Activated naive CD4-positive, alpha-beta T cell treated with anti-CD3 and anti-CD28 coated beads, Interleukin-2, amount 10 ng/mL, durations not matched to agents 7 days and 5 days (primary cell): ENCODE measurements around the gene BAHD1.

ENCODE experiments used
- CTCF ChIA-PET: fragments of 350-600 bp; sonication (Branson Sonifier 250); formaldehyde crosslinking; loops from one replicate; lab custom pipeline; 2021; ENCODE audit warnings: antibody characterized with exemption; lab: Charles Lee
- DNase-seq: peaks from one replicate; pipeline ENCODE4 v3.0.0-alpha.2; 2020
- H3K27ac Mint-ChIP-seq: one replicate; pipeline ENCODE4 v1.8.0; 2021; ENCODE audit warnings: mild to moderate bottlenecking, moderate library complexity, mixed read lengths
- H3K27me3 Mint-ChIP-seq: one replicate; pipeline ENCODE4 v1.8.0; 2021; ENCODE audit warnings: mild to moderate bottlenecking, mixed read lengths
- H3K36me3 Mint-ChIP-seq: one replicate; pipeline ENCODE4 v1.8.0; 2021; ENCODE audit warnings: mixed read lengths
- H3K4me1 Mint-ChIP-seq: one replicate; pipeline ENCODE4 v1.8.0; 2021; ENCODE audit warnings: mixed read lengths
- H3K4me3 Mint-ChIP-seq: one replicate; pipeline ENCODE4 v1.8.0; 2021; ENCODE audit warnings: mild to moderate bottlenecking, moderate library complexity, mixed read lengths
- H3K9me3 Mint-ChIP-seq: one replicate; pipeline ENCODE4 v1.8.0; 2021; ENCODE audit warnings: mixed read lengths

Gene BAHD1

GRCh38 chr15:40435023-40435709 is 5.6 kb upstream of the BAHD1 start:
- CTCF ChIA-PET = interaction anchor here (1.1 kb wide), 1 partner anchor 67 kb away, joined by 3 read pairs; no protein-coding TSS in a partner anchor

GRCh38 chr15:40435710-40436089 is 5.1 kb upstream of the BAHD1 start:
- no peak overlapping the region for H3K27ac Mint-ChIP-seq
- no peaks in the 10 kb centered on the region for H3K36me3 Mint-ChIP-seq
- peaks cover 30% of the 10 kb centered on the region for H3K4me1 Mint-ChIP-seq
- peaks cover 86% of the 10 kb centered on the region for H3K27me3 Mint-ChIP-seq
- CTCF ChIA-PET = interaction anchor here (1.1 kb wide), 1 partner anchor 67 kb away, joined by 3 read pairs; no protein-coding TSS in a partner anchor
- no peak for DNase-seq
- no peaks in the 10 kb centered on the region for H3K9me3 Mint-ChIP-seq
- H3K4me3 Mint-ChIP-seq = peak overlapping the region; percentile 29

More at GRCh38 chr15:40435023-40435709, 5.6 kb upstream of the BAHD1 start:
- Mint-ChIP-seq H3K36me3 (no peaks in the 10 kb centered on the region), H3K4me1 (peaks cover 29% of the 10 kb centered on the region), H3K27ac (peak overlapping the region; percentile 42), H3K27me3 (peaks cover 85% of the 10 kb centered on the region), H3K9me3 (no peaks in the 10 kb centered on the region), H3K4me3 (no peak overlapping the region)
- DNase-seq = no peak

- Mint-ChIP-seq H3K4me1 (peaks cover 30% of the 10 kb centered on the region), H3K27me3 (peaks cover 87% of the 10 kb centered on the region), H3K9me3 (no peaks in the 10 kb centered on the region), H3K4me3 (peak overlapping the region; percentile 38), H3K36me3 (no peaks in the 10 kb centered on the region), H3K27ac (no peak overlapping the region)
- CTCF ChIA-PET = no interaction called here
- peak; percentile 42 for DNase-seq
These were observed 4.4 kb upstream of the BAHD1 start for GRCh38 chr15:40436116-40436891.

- CTCF ChIA-PET = no interaction called here
- Mint-ChIP-seq H3K4me1 (peaks cover 30% of the 10 kb centered on the region), H3K4me3 (no peak overlapping the region), H3K27me3 (peaks cover 90% of the 10 kb centered on the region), H3K27ac (no peak overlapping the region), H3K9me3 (no peaks in the 10 kb centered on the region), H3K36me3 (no peaks in the 10 kb centered on the region)
- no peak for DNase-seq
These were observed 3.6 kb upstream of the BAHD1 start for GRCh38 chr15:40436892-40437751.

GRCh38 chr15:40437752-40438687 is 2.7 kb upstream of the BAHD1 start:
- H3K36me3 Mint-ChIP-seq = peaks cover 6% of the 10 kb centered on the region
- no peak overlapping the region for H3K4me3 Mint-ChIP-seq
- H3K27ac Mint-ChIP-seq = no peak overlapping the region
- no peaks in the 10 kb centered on the region for H3K9me3 Mint-ChIP-seq
- H3K27me3 Mint-ChIP-seq = peaks cover 90% of the 10 kb centered on the region
- peaks cover 38% of the 10 kb centered on the region for H3K4me1 Mint-ChIP-seq
- DNase-seq = no peak
- CTCF ChIA-PET = no interaction called here

- Mint-ChIP-seq H3K27me3 (peaks cover 91% of the 10 kb centered on the region), H3K4me1 (peaks cover 45% of the 10 kb centered on the region)
These were observed 2.0 kb upstream of the BAHD1 start for GRCh38 chr15:40438712-40439111.

GRCh38 chr15:40439461-40439959 is 1.2 kb upstream of the BAHD1 start:
- DNase-seq = no peak
- Mint-ChIP-seq H3K27me3 (peaks cover 84% of the 10 kb centered on the region), H3K36me3 (peaks cover 12% of the 10 kb centered on the region), H3K4me3 (peak overlapping the region; percentile 83), H3K9me3 (no peaks in the 10 kb centered on the region), H3K4me1 (peaks cover 49% of the 10 kb centered on the region), H3K27ac (peak overlapping the region; percentile 15)
- CTCF ChIA-PET = interaction anchor here (0.8 to 1.7 kb wide), 7 partner anchors 9 to 150 kb away, joined by 3 to 8 read pairs (median 3); no protein-coding TSS in a partner anchor

More at GRCh38 chr15:40438712-40439111, 2.0 kb upstream of the BAHD1 start:
- H3K27ac Mint-ChIP-seq = no peak overlapping the region
- CTCF ChIA-PET = interaction anchor here (1.1 to 1.4 kb wide), 2 partner anchors 100 to 101 kb away, joined by 3 to 5 read pairs; no protein-coding TSS in a partner anchor
- peaks cover 9% of the 10 kb centered on the region for H3K36me3 Mint-ChIP-seq
- DNase-seq = no peak
- no peak overlapping the region for H3K4me3 Mint-ChIP-seq
- H3K9me3 Mint-ChIP-seq = no peaks in the 10 kb centered on the region

- CTCF ChIA-PET = interaction anchor here (0.6 to 4.8 kb wide), 9 partner anchors 9 to 150 kb away, joined by 3 to 19 read pairs (median 4); no protein-coding TSS in a partner anchor
- peaks cover 52% of the 10 kb centered on the region for H3K4me1 Mint-ChIP-seq
- H3K27me3 Mint-ChIP-seq = peaks cover 78% of the 10 kb centered on the region
- H3K27ac Mint-ChIP-seq = peak overlapping the region; percentile 25
- H3K9me3 Mint-ChIP-seq = no peaks in the 10 kb centered on the region
- H3K36me3 Mint-ChIP-seq = peaks cover 12% of the 10 kb centered on the region
- DNase-seq = peak; percentile 59
- peak overlapping the region; percentile 83 for H3K4me3 Mint-ChIP-seq
These were observed 602 bp upstream of the BAHD1 start for GRCh38 chr15:40439960-40440742.

- peaks cover 45% of the 10 kb centered on the region for H3K4me1 Mint-ChIP-seq
- peak overlapping the region; percentile 90 for H3K4me3 Mint-ChIP-seq
- H3K27me3 Mint-ChIP-seq = peaks cover 61% of the 10 kb centered on the region
- CTCF ChIA-PET = interaction anchor here (0.8 to 4.8 kb wide), 5 partner anchors 10 to 67 kb away, joined by 3 to 19 read pairs (median 5); no protein-coding TSS in a partner anchor
- H3K27ac Mint-ChIP-seq = peak overlapping the region; percentile 74
- DNase-seq = peak; percentile 55
- peaks cover 14% of the 10 kb centered on the region for H3K36me3 Mint-ChIP-seq
- no peaks in the 10 kb centered on the region for H3K9me3 Mint-ChIP-seq
These were observed 1.1 kb downstream of the BAHD1 start for GRCh38 chr15:40441565-40442531.

- peaks cover 47% of the 10 kb centered on the region for H3K27me3 Mint-ChIP-seq
These were observed 2.5 kb downstream of the BAHD1 start for GRCh38 chr15:40443255-40443654.

GRCh38 chr15:40443846-40444245 is 3.1 kb downstream of the BAHD1 start:
- no peak for DNase-seq
- Mint-ChIP-seq H3K27ac (no peak overlapping the region), H3K9me3 (no peaks in the 10 kb centered on the region), H3K27me3 (peaks cover 41% of the 10 kb centered on the region), H3K4me1 (peaks cover 46% of the 10 kb centered on the region), H3K36me3 (peaks cover 14% of the 10 kb centered on the region), H3K4me3 (peak overlapping the region; percentile 90)
- CTCF ChIA-PET = interaction anchor here (0.8 to 4.8 kb wide), 5 partner anchors 8 to 146 kb away, joined by 3 to 19 read pairs (median 3); no protein-coding TSS in a partner anchor

More at GRCh38 chr15:40443255-40443654, 2.5 kb downstream of the BAHD1 start:
- DNase-seq = no peak
- Mint-ChIP-seq H3K27ac (no peak overlapping the region), H3K36me3 (peaks cover 14% of the 10 kb centered on the region), H3K9me3 (no peaks in the 10 kb centered on the region), H3K4me3 (peak overlapping the region; percentile 90), H3K4me1 (peaks cover 43% of the 10 kb centered on the region)
- CTCF ChIA-PET = interaction anchor here (0.8 to 4.8 kb wide), 6 partner anchors 9 to 86 kb away, joined by 3 to 19 read pairs (median 4); no protein-coding TSS in a partner anchor
